GM15510 (cell line): ENCODE data around the gene PDXP.

Experiments used
- POLR2A ChIP-seq: IDR thresholded peaks from 3 replicates; pipeline ENCODE4 v1.6.1; 2011; ENCODE audit warnings: borderline replicate concordance; ENCODE audit not compliant: insufficient read length; ENCODE audit errors: extremely low read depth

PDXP gene, protein sequence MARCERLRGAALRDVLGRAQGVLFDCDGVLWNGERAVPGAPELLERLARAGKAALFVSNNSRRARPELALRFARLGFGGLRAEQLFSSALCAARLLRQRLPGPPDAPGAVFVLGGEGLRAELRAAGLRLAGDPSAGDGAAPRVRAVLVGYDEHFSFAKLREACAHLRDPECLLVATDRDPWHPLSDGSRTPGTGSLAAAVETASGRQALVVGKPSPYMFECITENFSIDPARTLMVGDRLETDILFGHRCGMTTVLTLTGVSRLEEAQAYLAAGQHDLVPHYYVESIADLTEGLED

DNA sequence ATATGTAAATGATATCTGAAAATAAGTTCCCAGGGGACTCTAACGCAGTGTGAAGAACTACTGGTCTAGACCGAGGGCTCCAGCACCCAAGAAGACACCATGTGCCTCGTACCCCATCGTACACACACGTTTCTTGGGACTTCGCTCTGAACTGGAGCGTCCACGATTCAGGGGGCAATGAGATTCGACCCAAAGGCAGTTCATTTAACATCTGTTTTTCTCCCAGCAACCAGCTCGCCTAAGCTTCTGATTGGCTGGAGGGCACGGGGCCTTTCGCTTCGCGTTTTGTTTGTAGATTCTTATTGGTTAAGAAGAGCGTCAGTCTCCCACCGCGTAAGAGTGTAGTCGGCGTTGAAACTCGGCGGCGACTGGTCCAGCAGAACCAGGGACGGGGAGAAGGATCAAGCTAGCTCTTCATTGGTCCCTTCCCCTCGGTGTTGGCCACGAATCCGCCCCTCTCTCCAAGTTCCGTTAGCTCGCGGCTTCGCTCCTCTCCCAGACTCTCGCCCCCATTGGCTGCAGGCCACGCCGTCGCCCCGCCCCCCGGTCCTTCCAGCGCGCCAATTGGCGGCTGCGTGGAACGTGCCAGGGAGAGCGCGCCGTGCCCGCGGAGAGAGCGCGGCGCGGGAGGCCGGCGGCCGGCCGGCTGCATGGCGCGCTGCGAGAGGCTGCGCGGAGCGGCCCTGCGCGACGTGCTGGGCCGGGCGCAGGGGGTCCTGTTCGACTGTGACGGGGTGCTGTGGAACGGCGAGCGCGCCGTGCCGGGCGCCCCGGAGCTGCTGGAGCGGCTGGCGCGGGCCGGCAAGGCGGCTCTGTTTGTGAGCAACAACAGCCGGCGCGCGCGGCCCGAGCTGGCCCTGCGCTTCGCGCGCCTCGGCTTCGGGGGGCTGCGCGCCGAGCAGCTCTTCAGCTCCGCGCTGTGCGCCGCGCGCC is at the start of gene PDXP:
PDXP (plus strand) TSS at position 591 of the 933 bp plus-strand sequence; CDS start at position 651, 60 bp downstream.
- TF ChIP-seq POLR2A = peak; percentile 90

DNA sequence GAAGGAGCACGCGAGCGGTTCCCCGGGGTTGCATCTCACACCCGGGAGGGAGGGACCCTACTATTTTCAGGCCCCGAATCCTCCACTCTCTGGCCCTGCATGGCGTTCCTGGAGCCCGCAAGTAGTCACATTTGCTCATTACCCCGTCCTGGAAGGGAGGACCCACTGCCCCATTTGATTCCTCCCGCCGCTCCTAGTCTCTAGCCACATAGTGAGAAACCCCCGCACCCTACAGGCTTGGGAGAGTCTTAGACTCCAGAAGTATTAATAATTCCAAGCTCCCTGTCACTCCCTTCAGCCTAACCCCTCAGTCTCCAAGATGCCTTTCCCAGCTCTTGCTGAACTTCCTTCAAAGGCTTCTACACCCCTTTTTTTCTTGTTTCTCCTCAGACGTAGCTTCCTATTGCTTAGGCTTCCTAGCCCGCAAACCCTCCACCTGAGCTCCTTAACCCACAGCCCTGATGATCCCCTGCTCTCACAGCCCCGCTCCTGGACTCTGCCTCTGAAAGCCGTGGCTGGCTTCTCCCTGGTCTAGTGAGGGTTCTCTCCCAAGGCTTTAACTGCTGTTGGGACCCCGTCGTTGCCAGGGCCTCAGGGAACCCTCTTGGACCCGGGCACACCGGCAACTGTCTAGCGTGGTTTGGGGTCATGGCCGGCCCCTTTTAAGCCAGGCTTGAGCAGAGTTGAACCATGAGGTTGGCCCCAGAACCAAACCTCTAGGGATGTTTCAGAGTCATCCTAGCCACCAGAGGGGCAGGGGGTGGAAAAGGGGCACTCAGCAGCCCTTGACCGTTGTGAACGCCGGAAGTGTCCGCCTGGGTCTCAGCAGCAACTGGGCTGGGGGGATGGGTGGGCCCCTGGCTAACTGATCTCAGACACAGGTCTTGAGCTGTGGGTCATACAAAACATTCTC is 49.0 kb upstream of the PDXP start:
- peak; percentile 21 for TF ChIP-seq POLR2A

GRCh38 chr22:37610480-37611129 is 47.9 kb upstream of the PDXP start:
- no peak for TF ChIP-seq POLR2A

- TF ChIP-seq POLR2A = no peak
Measured at GRCh38 chr22:37611207-37611606, 47.3 kb upstream of the PDXP start.

DNA sequence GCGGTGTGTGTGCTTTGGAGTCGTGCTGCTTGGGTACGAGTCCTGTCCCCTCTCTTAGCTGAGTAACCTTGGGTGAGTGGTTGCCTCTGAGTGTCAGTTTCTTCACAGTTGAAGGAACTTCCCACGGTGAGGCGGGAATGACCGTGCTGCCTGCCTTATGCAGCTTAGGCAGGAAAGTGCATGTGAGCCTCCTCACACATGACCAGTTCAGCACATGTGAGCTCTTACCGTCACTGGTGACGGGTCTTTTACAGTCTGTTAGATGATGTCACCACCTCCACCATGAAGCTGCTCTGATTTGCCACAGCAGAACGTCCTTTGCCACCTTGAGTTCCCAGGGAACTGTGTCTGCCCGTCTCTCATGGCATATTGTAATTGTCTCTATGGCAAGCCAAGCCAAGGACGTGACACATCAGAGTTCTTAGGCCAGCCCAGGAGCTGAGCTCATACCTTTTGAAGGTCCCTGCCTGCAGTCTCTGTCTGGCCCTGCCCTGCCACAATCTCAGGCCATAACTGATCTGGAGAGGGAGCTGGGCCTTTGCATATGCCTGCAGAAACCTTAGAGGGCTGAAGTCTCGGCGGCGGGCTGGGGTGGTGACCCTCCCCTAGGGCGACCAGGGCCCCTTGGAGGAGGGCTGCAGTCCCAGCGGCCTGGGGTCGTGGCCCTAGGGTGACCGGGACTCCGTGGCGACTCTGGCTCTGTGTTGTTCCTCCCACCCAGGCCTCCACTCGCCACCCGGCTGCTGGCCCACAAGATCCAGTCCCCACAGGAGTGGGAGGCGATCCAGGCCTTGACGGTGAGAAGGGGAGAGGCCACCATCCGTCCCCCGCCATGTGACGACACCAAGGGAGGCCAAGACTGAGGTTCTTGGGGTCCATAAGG is 42.1 kb upstream of the PDXP start:
- TF ChIP-seq POLR2A = no peak

DNA sequence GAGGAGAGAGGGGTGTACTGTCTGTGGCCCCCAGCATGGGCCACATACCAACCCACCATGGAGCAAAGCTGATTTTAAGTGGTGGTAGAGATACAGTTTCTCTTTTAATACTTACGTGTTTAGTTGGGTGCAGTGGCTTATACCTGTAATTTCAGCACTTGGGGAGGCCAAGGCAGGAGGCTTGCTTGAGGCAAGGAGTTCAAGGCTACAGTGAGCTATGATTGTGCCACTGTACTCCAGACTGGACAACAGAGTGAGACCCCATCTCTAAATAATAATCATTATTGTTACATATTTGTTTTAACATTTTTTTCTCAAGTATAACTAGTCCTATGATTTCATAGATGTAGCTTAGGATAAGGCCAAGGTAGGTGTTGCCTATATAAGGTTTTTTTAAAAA is 41.1 kb upstream of the PDXP start:
- TF ChIP-seq POLR2A = no peak

DNA sequence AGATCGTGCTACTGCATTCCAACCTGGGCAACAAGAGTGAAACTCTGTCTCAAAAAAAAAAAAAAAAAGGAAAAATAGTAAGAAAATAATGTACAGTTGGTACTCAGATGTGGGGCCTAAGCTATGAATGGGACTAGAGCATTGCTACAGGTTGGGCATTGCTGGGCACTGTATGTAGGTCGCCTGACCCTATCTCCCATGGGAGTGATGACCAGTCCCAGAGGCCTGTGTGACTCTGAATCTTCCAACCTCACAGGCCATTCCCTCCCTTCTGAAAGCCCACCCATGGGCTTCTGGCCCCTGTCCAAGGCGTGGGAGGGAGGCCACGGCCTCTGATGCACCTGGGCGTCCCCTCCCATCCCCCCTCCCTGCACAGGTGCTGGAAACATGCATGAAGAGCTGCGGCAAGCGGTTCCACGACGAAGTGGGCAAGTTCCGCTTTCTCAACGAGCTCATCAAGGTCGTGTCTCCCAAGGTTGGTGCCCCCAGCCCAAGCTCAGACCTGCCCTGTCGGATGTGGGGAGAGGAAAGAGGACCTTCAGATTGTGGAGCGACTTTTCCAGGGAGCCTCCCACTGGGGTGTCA is 40.4 kb upstream of the PDXP start:
- no peak for TF ChIP-seq POLR2A

DNA sequence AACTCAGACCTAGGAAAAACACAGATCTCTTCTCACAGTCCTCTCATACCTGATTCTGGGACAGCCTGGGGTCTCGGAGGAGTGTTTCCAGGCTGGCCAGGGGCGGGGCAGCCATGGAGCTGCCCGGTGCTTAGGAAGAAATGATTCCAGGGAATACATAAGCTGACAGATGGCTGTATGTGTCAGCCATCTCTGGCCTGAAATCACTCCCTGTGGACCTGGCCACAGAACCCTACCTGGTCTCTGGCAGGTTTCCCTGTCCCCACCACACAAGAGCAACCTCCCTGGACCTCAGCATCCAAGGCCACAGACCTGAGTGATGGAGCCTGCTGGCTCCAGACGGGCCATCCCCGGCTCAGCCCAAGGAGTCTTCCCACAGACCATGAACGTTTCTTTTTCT is 39.8 kb upstream of the PDXP start:
- TF ChIP-seq POLR2A = no peak

DNA sequence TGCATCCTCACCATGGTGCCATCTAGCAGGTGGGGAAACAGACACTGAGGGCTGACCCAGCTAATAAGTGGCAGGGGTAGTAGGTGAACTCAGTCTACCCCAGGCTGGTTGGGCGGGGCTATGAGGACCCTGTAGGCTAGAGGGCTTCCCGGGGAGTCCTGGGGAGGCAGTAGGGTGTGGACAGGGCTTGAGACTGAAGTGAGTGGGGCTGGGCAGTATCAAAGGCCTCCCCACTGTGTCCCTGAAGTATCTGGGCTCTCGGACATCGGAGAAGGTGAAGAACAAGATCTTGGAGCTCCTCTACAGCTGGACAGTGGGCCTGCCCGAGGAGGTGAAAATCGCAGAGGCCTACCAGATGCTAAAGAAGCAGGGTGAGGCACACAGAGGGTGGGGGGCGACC is 38.5 kb upstream of the PDXP start:
- TF ChIP-seq POLR2A = no peak

GRCh38 chr22:37621352-37621860 is 37.1 kb upstream of the PDXP start:
- TF ChIP-seq POLR2A = no peak

DNA sequence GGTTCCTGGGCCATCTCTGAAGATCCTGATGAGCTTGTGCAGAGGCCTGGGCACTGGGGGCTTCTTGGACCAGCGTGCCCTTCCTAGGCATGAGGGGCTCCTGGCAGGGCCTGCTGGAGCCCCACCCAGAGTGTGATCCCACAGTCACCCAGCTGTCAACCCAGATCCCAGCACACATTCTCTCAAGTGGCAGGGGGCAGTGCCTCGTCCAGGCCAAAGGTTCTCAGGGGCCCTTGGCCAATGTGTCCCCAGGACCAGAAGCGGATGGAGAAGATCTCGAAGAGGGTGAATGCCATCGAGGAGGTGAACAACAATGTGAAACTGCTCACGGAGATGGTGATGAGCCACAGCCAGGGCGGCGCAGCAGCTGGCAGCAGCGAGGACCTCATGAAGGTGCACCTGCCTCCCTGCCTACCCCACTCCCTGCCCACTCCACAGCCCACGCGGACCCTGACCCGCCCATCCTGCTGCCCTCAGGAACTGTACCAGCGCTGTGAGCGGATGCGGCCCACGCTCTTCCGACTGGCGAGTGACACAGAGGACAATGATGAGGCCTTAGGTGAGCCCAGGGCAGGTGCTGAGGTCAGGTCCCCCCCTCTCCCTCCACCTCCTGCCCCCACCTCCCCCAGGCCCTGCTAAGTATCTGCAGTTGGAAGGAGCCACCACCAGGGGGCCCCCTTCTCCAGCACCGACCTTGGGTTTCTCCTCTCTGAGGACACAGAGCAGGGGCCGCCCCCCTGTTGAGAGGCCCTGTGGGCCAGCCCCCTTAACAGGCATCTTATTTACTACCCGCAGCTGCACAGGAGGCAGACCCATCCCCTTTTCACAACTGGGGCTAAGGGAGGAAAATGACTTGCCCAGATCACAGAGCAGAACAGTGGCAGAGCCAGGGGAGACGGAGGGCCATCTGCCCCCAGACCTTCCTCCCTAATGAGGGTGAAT is 35.2 kb upstream of the PDXP start:
- no peak for TF ChIP-seq POLR2A

- TF ChIP-seq POLR2A = no peak
Measured at GRCh38 chr22:37624017-37624365, 34.5 kb upstream of the PDXP start.

GRCh38 chr22:37624876-37625275 is 33.6 kb upstream of the PDXP start:
- no peak for TF ChIP-seq POLR2A

GRCh38 chr22:37625737-37626136 is 32.8 kb upstream of the PDXP start:
- TF ChIP-seq POLR2A = no peak
